Measurements from ENCODE around the gene OR11H6.
A peak's percentile ranks its signal among the peaks of the same experiment; 100 is the strongest.
"Not testable (repeated sequence)": the region's sequence is repeated elsewhere in the genome, so short reads cannot be mapped to it uniquely, and the experiment has no call there.

OR11H6 gene, protein sequence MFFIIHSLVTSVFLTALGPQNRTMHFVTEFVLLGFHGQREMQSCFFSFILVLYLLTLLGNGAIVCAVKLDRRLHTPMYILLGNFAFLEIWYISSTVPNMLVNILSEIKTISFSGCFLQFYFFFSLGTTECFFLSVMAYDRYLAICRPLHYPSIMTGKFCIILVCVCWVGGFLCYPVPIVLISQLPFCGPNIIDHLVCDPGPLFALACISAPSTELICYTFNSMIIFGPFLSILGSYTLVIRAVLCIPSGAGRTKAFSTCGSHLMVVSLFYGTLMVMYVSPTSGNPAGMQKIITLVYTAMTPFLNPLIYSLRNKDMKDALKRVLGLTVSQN

GRCh38 chr14:20223410-20223809, at the start of gene OR11H6:
OR11H6 (plus strand) TSS chr14:20223710; CDS start chr14:20223710, 0 bp downstream.
- no peak for DNase-seq

- not testable (repeated sequence) for DNase-seq
These were observed 49.3 kb upstream of the OR11H6 start for GRCh38 chr14:20174205-20174604.

GRCh38 chr14:20176330-20176729, 47.2 kb upstream of the OR11H6 start:
- DNase-seq: no peak

DNA sequence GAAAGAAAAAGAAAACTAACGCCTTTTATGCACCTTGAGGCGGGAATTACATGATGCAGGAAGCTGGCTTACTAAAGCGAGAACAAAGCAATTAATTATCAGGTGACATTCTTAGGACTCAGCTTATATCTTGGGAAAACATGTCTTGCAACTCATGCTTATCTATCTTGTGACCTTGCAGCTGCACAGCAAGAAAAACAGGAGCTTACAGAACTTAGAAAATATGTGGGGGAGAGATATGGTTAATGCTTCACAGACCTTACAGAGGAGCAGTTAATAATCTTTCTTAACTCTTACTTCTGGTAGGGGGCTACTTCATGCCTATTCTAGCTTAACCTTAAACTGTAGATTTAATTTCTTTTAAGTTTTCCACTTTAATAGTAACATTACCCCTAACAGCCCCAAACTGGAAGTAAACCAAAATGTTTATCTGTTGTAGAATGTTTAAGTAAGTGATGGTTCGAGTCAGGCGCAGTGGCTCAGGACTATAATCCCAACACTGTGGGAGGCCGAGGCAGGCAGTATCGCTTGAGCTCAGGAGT, 46.0 kb upstream of the OR11H6 start:
- no peak for DNase-seq

- no peak for DNase-seq
These were observed 44.3 kb upstream of the OR11H6 start for GRCh38 chr14:20179218-20179617.

GRCh38 chr14:20179880-20180279, 43.6 kb upstream of the OR11H6 start:
- DNase-seq: no peak

DNA sequence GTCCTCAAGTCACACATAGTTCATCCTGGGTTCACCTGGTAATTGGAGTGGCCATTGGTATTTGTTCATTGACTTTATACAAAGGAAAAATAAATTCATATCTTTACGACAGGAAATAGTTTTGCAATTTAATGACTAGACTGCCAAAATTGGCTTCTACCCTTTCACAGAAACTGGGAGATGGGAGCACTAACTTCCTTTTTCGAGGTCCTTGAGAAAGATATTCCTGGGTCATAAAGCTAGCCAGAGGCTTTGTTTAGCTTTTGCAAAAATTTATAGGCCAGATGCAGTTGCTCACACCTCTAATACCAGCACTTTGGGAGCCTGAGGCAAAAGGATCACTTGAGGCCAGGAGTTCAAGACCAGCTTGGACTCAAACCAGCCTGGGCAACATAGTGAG, 43.0 kb upstream of the OR11H6 start:
- no peak for DNase-seq

DNA sequence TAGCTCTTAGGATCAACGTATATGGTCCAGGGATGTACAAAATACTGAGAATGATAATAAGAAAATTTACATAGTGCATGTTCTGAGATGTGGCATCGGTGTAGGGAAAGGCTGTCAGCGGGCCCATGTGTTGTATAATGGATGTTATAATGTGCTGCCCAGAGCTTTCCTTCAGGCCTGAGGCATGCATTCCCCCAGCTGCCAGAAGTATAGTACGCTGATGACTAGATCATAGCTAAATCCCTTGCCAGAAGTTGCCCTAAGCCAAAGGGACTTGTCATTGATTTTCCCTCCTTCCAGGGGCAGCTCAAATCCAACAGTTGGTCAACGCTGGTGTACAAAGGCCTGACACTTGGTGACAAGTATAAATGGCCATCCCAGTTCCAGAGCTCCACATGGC, 39.3 kb upstream of the OR11H6 start:
- no peak for DNase-seq

DNA sequence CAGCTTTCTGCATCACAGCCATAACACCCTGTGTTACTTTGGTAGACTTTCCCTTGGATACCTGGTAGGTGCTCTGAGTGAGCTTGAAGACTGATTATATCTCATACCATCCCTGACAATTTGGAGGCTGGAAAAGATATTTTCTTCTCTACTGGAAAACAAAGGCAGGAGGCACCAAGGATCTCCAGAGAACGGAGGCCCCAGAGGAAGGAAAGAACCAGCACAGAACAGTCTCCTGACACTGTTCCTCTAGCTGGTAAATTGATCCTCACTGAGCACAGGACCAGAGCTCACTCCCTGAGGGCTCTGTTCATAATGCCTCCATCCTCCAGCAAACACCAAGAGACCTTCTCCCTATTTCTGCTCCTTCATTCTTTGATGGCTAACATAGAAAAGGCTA, 32.9 kb upstream of the OR11H6 start, which contains the start of gene OR11G2:
Gene OR11G2, plus strand, starts transcription at position 301 of the 400 bp plus-strand sequence. CDS start 6,542 bp downstream, outside the sequence.
- no peak for DNase-seq

- DNase-seq: no peak
These were observed 32.1 kb upstream of the OR11H6 start for GRCh38 chr14:20191396-20191795.

DNA sequence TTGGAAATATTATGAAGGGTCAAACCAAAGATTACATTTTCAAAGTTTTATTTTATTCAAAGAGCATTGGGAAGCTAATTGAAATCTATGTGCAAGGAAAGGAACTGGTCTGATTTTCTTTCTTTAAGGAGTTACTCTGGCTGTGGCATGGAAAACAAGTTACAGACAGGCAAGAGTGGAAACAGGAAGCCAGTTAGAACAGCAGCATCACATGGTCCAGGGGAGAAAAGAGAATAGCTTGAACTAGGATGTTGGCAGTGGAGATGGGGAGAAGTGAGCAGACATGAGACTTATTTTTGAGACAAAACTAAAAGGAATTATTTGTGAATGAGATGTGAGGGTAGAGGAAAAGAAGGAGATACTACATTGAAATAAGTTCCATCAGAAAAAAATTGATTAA, 29.4 kb upstream of the OR11H6 start:
- no peak for DNase-seq

DNA sequence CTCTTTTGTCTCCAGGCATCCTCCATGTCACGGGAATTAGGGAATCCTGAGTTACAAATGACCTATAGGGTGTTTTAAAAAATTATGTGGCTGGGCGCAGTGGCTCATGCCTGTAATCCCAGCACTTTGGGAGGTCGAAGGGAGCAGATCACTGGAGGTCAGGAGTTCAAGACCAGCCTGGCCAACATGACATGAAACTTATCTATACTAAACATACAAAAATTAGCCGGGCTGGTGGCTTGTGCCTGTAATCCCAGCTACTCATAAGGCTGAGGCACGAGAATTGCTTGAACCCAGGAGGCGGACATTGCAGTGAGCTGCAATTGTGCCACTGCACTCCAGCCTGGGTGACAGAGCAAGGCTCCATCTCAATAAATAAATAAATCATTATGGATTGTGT, 28.3 kb upstream of the OR11H6 start:
- DNase-seq: not testable (repeated sequence)

DNA sequence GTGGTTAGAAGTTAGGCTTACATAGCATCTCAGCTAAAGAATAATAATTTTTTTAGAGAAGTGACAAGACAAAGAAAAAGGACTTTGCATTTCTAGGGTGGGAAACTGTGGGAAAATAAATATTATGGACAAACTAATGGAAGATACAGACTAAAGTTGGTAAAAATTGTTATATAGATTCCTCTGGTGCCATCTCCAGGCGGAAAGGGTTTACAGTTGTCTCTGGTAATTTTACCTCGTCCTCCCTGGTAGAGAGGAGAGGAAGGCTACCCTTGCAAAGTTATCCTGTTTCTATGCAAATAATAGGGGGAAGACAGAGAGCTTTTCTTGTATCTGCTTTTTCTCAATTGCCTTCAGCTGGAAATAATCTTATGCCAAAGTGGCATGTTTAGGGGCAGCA, 27.6 kb upstream of the OR11H6 start:
- DNase-seq: no peak

DNA sequence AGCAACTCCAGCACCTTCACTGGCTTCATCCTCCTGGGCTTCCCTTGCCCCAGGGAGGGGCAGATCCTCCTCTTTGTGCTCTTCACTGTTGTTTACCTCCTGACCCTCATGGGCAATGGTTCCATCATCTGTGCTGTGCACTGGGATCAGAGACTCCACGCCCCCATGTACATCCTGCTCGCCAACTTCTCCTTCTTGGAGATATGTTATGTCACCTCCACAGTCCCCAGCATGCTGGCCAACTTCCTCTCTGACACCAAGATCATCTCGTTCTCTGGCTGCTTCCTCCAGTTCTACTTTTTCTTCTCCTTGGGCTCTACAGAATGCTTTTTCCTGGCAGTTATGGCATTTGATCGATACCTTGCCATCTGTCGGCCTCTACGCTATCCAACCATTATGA, 26.1 kb upstream of the OR11H6 start:
- no peak for DNase-seq

DNA sequence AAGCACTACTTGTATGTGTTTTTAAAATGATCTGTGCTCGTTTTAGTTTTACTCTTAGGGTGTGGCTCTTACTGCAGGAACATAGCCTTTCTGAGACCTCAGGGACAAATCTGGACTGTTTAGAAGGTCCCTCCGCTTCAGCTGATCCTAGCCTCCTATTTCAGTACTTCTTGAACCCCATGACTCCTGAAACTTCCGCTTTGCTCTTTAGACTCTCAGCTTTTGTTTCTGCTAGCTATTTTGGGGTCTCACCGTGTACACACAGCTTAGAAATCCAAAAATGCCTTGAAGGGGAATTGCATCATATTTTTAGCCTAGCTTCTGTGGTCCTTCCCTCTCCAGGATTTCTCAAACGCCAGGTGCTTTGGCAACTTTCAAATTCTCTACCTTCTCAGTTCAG, 24.5 kb upstream of the OR11H6 start:
- DNase-seq: no peak

DNA sequence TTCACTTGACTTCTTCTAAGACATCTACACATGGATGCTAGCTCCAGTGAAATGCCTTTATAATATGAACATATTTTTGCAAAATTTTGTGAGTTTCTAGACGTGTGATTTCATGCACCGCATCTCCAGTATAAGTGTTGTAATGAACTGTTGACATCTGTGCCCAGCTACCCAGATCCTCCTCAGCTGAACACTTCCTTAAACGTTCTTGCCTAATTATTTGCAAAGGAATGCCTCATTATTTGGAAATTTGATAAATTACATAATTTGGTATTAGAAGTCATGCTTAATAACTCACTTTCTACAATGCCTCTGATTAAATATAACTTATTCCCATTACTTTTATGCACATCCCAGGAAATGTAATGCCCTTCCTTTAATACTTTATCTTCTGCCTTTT, 18.8 kb upstream of the OR11H6 start:
- DNase-seq: no peak

DNA sequence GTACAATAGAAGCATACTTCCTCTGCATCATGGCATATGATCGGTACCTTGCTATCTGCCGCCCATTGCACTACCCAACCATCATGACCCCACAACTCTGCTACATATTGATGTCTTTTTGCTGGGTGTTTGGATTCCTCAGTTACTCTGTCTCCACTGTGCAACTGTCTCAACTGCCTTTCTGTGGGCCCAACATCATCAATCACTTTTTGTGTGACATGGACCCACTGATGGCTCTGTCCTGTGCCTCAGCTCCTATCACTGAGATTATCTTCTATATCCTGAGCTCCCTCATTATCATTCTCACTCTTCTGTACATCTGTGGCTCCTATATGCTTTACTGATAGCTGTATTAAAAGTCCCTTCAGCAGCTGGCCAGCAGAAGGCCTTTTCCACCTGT, 13.9 kb upstream of the OR11H6 start:
- no peak for DNase-seq

DNA sequence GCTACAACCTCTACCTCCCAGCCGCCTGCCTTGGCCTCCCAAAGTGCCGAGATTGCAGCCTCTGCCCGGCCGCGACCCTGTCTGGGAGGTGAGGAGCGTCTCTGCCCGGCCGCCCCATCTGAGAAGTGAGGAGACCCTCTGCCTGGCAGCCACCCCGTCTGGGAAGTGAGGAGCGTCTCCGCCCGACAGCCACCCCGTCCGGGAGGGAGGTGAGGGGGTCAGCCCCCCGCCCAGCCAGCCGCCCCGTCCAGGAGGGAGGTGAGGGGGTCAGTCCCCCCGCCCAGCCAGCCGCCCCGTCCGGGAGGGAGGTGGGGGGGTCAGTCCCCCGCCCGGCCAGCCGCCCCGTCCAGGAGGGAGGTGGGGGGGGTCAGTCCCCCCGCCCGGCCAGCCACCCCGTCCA, 11.1 kb upstream of the OR11H6 start:
- DNase-seq: not testable (repeated sequence)

DNA sequence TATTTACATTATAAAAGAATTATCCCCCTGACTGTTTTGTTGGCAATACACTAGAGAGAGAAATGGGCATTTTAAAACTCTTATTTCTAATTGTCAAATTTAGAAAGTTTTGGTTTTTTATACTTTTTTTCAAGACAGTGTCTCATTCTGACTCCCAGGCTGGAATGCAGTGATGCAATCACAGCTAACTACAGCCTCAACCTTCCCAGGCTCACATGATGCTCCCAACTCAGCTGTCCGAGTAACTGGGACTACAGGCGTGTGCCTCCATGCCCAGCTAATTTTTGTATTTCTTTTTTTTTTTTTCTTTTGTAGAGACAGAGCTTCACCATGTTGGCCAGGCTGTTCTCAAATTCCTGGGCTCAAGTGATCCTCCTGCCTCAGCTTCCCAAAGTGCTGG, 8.3 kb upstream of the OR11H6 start:
- no peak for DNase-seq

DNA sequence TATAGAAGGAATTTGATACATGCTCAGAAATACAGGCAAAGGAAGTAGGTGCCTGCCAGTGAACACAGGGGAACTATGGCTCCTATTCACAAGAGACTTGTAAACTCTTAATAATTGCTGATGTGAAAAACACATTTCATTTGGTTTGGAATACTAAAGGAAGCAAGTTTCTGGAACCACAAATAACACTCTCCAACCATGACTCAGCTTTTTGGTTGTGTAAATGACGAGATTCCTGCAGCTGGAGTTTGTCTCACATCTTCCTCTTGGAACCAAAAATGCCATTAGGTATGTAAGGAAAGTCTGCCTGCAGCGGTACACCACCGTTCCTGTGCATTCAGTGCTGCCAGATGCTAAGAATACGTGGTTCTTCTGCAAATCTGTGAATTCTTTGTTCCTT, 4.5 kb upstream of the OR11H6 start:
- no peak for DNase-seq

DNA sequence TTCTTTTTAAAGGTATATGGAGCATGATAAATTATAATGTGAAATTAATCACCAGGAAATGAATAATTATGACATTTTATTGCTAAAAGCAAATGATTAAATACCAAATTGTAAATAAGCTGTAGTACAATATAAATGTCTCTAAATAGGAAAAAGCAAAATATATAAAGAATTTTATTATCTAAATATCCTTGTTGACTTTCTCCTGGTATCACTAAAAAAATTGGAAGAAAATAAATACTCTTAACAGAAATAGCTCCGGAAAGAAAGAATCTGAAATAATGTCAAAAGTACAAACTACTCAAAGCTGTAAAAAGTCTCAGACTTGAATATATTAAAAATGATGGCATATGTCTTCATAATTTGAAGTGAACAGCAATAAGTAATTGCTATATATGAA, 5.2 kb downstream of the OR11H6 start, which contains the start of gene OR11H7:
Gene OR11H7, plus strand, starts transcription at position 301 of the 400 bp plus-strand sequence.
- no peak for DNase-seq

GRCh38 chr14:20235415-20235814, 11.9 kb downstream of the OR11H6 start:
- not testable (repeated sequence) for DNase-seq

DNA sequence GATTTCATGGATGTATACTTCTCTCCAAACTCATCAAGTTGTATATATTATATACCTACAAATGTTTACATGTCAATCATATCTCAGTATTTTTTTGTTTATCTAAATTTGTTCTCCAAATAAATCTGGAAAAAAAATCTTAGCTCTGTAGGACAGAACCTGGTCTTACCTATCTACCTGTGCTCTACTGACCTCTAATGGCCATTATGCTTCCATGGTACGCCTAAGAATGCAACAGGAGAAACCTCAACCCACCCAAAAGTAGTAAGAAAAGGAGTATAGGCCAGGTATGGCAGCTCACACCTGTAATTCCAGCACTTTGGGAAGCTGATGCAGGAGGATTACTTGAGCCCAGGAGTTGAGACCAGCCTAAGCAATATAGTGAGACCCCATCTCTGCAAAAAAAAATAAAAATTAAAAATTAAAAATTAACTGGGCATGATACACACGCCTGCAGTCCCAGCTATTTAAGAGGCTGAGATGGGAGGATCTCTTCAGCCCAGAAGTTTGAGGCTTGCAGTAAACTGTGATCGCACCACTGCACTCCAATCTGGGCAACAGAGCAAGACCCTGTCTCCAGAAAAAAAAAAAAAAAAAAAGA, 24.2 kb downstream of the OR11H6 start:
- peak in 1 of 2 experiments; percentile 34 for DNase-seq

DNA sequence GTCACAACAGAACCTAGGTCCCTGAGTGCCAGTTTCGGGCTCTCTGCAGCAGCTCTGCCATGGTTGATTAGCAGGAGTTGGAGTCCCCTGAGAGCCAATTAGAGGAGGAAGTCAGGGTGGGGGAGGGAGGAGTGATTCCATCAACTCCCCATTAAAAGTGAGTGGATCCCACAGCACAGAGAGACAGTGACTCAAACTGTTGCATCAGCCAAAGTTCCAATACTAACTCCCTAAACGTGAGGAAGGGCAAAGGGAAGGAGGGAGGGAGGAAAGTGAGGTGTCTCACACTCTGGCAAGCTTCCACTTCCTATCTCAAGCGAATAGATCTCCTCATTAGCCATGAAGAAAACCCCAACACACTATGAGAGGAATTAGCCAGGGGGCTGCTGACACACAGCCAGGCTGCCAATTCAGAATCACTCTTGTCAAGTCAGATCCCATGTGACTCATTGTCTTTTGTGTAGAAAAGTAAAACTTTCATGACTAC, 39.2 kb downstream of the OR11H6 start:
- no peak for DNase-seq
